OCI-LY3 (cell line): ENCODE data around the gene BAG1.

Source experiments
- H2AFZ ChIP-seq: fragments of 200-600, 300-600 bp; shearing (Covaris generic); 2 replicates; pipeline ENCODE4 v1.6.0; 2014; ENCODE audit warnings: antibody characterized with exemption, low read depth, low read length
- H3K27ac ChIP-seq: fragments of 200-600, 300-600 bp; sonication (generic); 2 replicates; pipeline ENCODE4 v1.5.1; 2014; ENCODE audit warnings: mild to moderate bottlenecking, low read length, moderate library complexity, mixed read lengths
- H3K27me3 ChIP-seq: fragments of 200-600, 300-600 bp; sonication (generic); 2 replicates; pipeline ENCODE4 v1.6.1; 2014; ENCODE audit warnings: low read depth, low read length, mixed read lengths
- H3K36me3 ChIP-seq: fragments of 200-600, 300-600 bp; sonication (generic); replicated peaks from 2 replicates; pipeline ENCODE3; 2014; ENCODE audit warnings: low read depth, low read length, mixed read lengths
- H3K4me1 ChIP-seq: fragments of 300-600, 200-600 bp; sonication (generic); 2 replicates; pipeline ENCODE4 v1.6.1; 2014; ENCODE audit warnings: low read length, mixed read lengths
- H3K4me2 ChIP-seq: fragments of 200-600, 300-600 bp; sonication (generic); 2 replicates; pipeline ENCODE4 v1.6.1; 2014; ENCODE audit warnings: low read length, mixed read lengths
- H3K4me3 ChIP-seq: fragments of 300-600, 200-600 bp; sonication (generic); 2 replicates; pipeline ENCODE4 v1.5.1; 2014; ENCODE audit warnings: antibody characterized with exemption, mild to moderate bottlenecking, low read length, moderate library complexity
- H3K79me2 ChIP-seq: fragments of 300-600, 200-600 bp; shearing (Covaris generic); 2 replicates; pipeline ENCODE4 v1.6.1; 2014; ENCODE audit warnings: mild to moderate bottlenecking, low read length, mixed read lengths
- H3K9ac ChIP-seq: fragments of 300-600, 200-600 bp; shearing (Covaris generic); 2 replicates; pipeline ENCODE4 v1.6.0; 2014; ENCODE audit warnings: mild to moderate bottlenecking, low read length, moderate library complexity
- H3K9me3 ChIP-seq: fragments of 200-600, 300-600 bp; shearing (Covaris generic); 2 replicates; pipeline ENCODE4 v1.6.1; 2014; ENCODE audit warnings: low read length, mixed read lengths; ENCODE audit not compliant: insufficient read depth
- H4K20me1 ChIP-seq: fragments of 200-600, 300-600 bp; sonication (generic); 2 replicates; pipeline ENCODE4 v1.6.1; 2016; ENCODE audit warnings: low read length, mixed read lengths; ENCODE audit not compliant: insufficient read depth
- CTCF ChIP-seq: fragments of 200-600, 300-600 bp; sonication (generic); IDR thresholded peaks from 2 replicates; pipeline ENCODE4 v1.5.1; 2014; ENCODE audit warnings: antibody characterized with exemption, low read length, low read depth
- EZH2phosphoT487 ChIP-seq: fragments of 200-600 bp; shearing (Covaris generic); IDR thresholded peaks from 2 replicates; pipeline ENCODE4 v1.6.1; 2018; ENCODE audit warnings: antibody characterized with exemption, mixed run types, low read depth

The BAG1 gene

GRCh38 chr9:33297432-33297831 lies 32.9 kb upstream of the BAG1 start:
- Histone ChIP-seq H3K4me3 (peak overlapping the region; percentile 58), H3K9ac (peak overlapping the region; percentile 73), H3K27ac (peak overlapping the region; percentile 98)

DNA sequence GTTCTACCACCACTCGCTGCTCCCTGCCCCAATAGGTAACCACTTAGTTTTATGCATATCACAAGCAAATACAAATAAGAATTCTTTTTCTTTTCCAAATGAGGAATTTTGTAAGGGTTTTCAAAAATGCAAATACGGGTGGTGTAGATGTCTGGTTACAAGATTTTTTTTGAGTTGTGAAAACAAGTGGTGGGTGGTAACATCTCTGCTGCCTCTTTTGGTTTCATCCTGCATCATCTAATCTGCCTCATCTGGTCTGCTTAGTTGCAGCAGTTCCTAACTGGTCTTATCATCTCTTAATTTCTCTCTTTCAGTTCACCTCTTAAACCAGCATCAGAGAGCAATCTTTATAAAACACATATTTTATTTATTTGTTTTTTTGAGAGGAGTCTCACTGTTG lies 31.1 kb upstream of the BAG1 start:
- peaks cover 97% of the 10 kb centered on the region for H3K79me2 ChIP-seq
- peak overlapping the region; percentile 98 for H3K27ac ChIP-seq
- TF ChIP-seq CTCF (no peak), EZH2phosphoT487 (no peak)
- H3K4me3 ChIP-seq = peak overlapping the region; percentile 51
- H3K4me1 ChIP-seq = peaks cover 84% of the 10 kb centered on the region
- H4K20me1 ChIP-seq = 0 out of 2 replicates have a peak, but pooled peaks cover 3% of the 10 kb centered on the region
- H3K9me3 ChIP-seq = no peaks in the 10 kb centered on the region
- peaks cover 77% of the 10 kb centered on the region for H3K36me3 ChIP-seq
- H2AFZ ChIP-seq = no peak overlapping the region
- peak overlapping the region; percentile 73 for H3K9ac ChIP-seq
- H3K27me3 ChIP-seq = no peaks in the 10 kb centered on the region
- peak overlapping the region; percentile 80 for H3K4me2 ChIP-seq

More at GRCh38 chr9:33297432-33297831, 32.9 kb upstream of the BAG1 start:
- H3K79me2 ChIP-seq = peaks cover 87% of the 10 kb centered on the region
- TF ChIP-seq EZH2phosphoT487 (no peak), CTCF (no peak)
- no peaks in the 10 kb centered on the region for H3K27me3 ChIP-seq
- H2AFZ ChIP-seq = no peak overlapping the region
- peaks cover 74% of the 10 kb centered on the region for H3K36me3 ChIP-seq
- H3K4me2 ChIP-seq = peak overlapping the region; percentile 81
- 0 out of 2 replicates have a peak, but pooled peaks cover 3% of the 10 kb centered on the region for H4K20me1 ChIP-seq
- peaks cover 69% of the 10 kb centered on the region for H3K4me1 ChIP-seq
- no peaks in the 10 kb centered on the region for H3K9me3 ChIP-seq

GRCh38 chr9:33294670-33295432 lies 30.3 kb upstream of the BAG1 start:
- H3K4me2 ChIP-seq = peak overlapping the region; percentile 80

More at GRCh38 chr9:33294670-33295432, 30.3 kb upstream of the BAG1 start:
- peak overlapping the region; percentile 98 for H3K27ac ChIP-seq
- peak overlapping the region; percentile 73 for H3K9ac ChIP-seq
- peaks cover 93% of the 10 kb centered on the region for H3K79me2 ChIP-seq
- H4K20me1 ChIP-seq = 0 out of 2 replicates have a peak, but pooled peaks cover 3% of the 10 kb centered on the region
- no peaks in the 10 kb centered on the region for H3K27me3 ChIP-seq
- no peaks in the 10 kb centered on the region for H3K9me3 ChIP-seq
- H3K36me3 ChIP-seq = peaks cover 73% of the 10 kb centered on the region
- TF ChIP-seq CTCF (no peak), EZH2phosphoT487 (no peak)
- H2AFZ ChIP-seq = no peak overlapping the region
- 0 out of 2 replicates have a peak overlapping the region, but pooled peaks have one; percentile 3 for H3K4me3 ChIP-seq
- H3K4me1 ChIP-seq = peaks cover 84% of the 10 kb centered on the region
